IMR-90 (cell line): ENCODE results near the gene CDH3. TPM values are rescaled to one million over a fixed set of nuclear protein-coding genes. Genes with fewer than 3 reads are reported as not detected.

Experiments used
- ATAC-seq: fragments of 200-7000 bp; cut with Tn5 transposase; 2 replicates; pipeline ENCODE4 v1.9.1; 2020; ENCODE audit warnings: low read depth, mild to moderate bottlenecking, moderate library complexity
- BruUV-seq: library from RNA; stranded (reverse); fragments of 400-500 nt; replicated peaks from 2 replicates; lab custom pipeline; 2021; lab: Mats Ljungman, UMichigan
- CTCF ChIA-PET: fragments of 300-600 bp; formaldehyde crosslinking; extraction: SDS; loops from one replicate; lab custom pipeline; 2021; ENCODE audit warnings: antibody characterized with exemption; lab: Yijun Ruan, JAX
- POLR2A ChIA-PET: fragments of 300-600 bp; sonication (Branson Sonifier 250); formaldehyde crosslinking; loops from one replicate; lab custom pipeline; 2022; ENCODE audit warnings: antibody characterized with exemption; ENCODE audit not compliant: unreplicated experiment; lab: Charles Lee
- DNase-seq: peaks from one replicate; pipeline ENCODE4 v3.0.0; 2013
- H2AFZ ChIP-seq: replicated peaks from 2 replicates; pipeline ENCODE3; 2013; ENCODE audit warnings: low read length, mild to moderate bottlenecking; ENCODE audit not compliant: poor library complexity
- H2AK5ac ChIP-seq: 2 replicates; pipeline ENCODE4 v1.6.1; 2013; ENCODE audit warnings: low read depth, low read length, inconsistent platforms
- H2AK9ac ChIP-seq: replicated peaks from 2 replicates; pipeline ENCODE3; 2013; ENCODE audit warnings: mild to moderate bottlenecking, low read depth, low read length, moderate library complexity; ENCODE audit not compliant: poor library complexity
- H2BK120ac ChIP-seq: 2 replicates; pipeline ENCODE4 v1.6.1; 2013; ENCODE audit warnings: low read depth, low read length, inconsistent platforms
- H2BK15ac ChIP-seq: 3 replicates; pipeline ENCODE4 v1.6.1; 2013; ENCODE audit warnings: low read depth, low read length, inconsistent platforms
- H2BK20ac ChIP-seq: 2 replicates; pipeline ENCODE4 v1.6.1; 2013; ENCODE audit warnings: low read depth, mild to moderate bottlenecking, inconsistent platforms, low read length, moderate library complexity
- H2BK5ac ChIP-seq: 2 replicates; pipeline ENCODE4 v1.6.1; 2013; ENCODE audit warnings: mild to moderate bottlenecking, low read depth, low read length, inconsistent platforms; ENCODE audit not compliant: poor library complexity, severe bottlenecking
- H3K14ac ChIP-seq: replicated peaks from 2 replicates; pipeline ENCODE4 v1.6.1; 2013; ENCODE audit warnings: low read depth, low read length, inconsistent platforms
- H3K18ac ChIP-seq: 2 replicates; pipeline ENCODE4 v1.6.1; 2013; ENCODE audit warnings: low read depth, low read length, control low read depth
- H3K23ac ChIP-seq: 2 replicates; pipeline ENCODE4 v1.6.1; 2013; ENCODE audit warnings: low read depth, low read length, inconsistent platforms
- H3K27ac ChIP-seq: 2 replicates; pipeline ENCODE4 v1.5.1; 2013; ENCODE audit warnings: mild to moderate bottlenecking, control low read depth, low read length; ENCODE audit not compliant: insufficient read depth
- H3K27me3 ChIP-seq: 2 replicates; pipeline ENCODE4 v1.6.1; 2013; ENCODE audit warnings: low read length; ENCODE audit not compliant: control insufficient read depth, insufficient read depth
- H3K36me3 ChIP-seq: 2 replicates; pipeline ENCODE4 v1.6.1; 2013; ENCODE audit warnings: low read length, mixed read lengths; ENCODE audit not compliant: control insufficient read depth, insufficient read depth
- H3K4ac ChIP-seq: 2 replicates; pipeline ENCODE4 v1.6.1; 2013; ENCODE audit warnings: low read depth, low read length, inconsistent platforms
- H3K4me1 ChIP-seq: 2 replicates; pipeline ENCODE4 v1.6.1; 2013; ENCODE audit warnings: low read length, mixed read lengths; ENCODE audit not compliant: control insufficient read depth, insufficient read depth
- H3K4me2 ChIP-seq: 2 replicates; pipeline ENCODE4 v1.6.1; 2013; ENCODE audit warnings: low read depth, mild to moderate bottlenecking, control low read depth, low read length, moderate library complexity
- H3K4me3 ChIP-seq: 2 replicates; pipeline ENCODE4 v1.5.1; 2013; ENCODE audit warnings: low read depth, mild to moderate bottlenecking, control low read depth, low read length, moderate library complexity; ENCODE audit not compliant: insufficient read depth
- H3K56ac ChIP-seq: 2 replicates; pipeline ENCODE4 v1.6.1; 2013; ENCODE audit warnings: low read length, inconsistent platforms; ENCODE audit not compliant: insufficient read depth; ENCODE audit errors: extremely low read depth
- H3K79me1 ChIP-seq, 2 experiments: 2 replicates each; pipeline ENCODE4 v1.6.1; 2013; ENCODE audit warnings: low read length in 2 of 2, inconsistent platforms in 1 of 2, low read depth in 1 of 2
- H3K9ac ChIP-seq: 2 replicates; pipeline ENCODE4 v1.6.1; 2013; ENCODE audit warnings: low read depth, low read length, control low read depth
- H3K9me1 ChIP-seq: 2 replicates; pipeline ENCODE4 v1.6.1; 2013; ENCODE audit warnings: low read length, inconsistent platforms; ENCODE audit not compliant: insufficient read depth
- H3K9me3 ChIP-seq: 2 replicates; pipeline ENCODE4 v1.6.1; 2013; ENCODE audit warnings: low read length; ENCODE audit not compliant: control insufficient read depth, insufficient read depth
- H4K20me1 ChIP-seq: 2 replicates; pipeline ENCODE4 v1.6.1; 2013; ENCODE audit warnings: low read length, inconsistent platforms; ENCODE audit not compliant: insufficient read depth
- H4K5ac ChIP-seq: 2 replicates; pipeline ENCODE4 v1.6.1; 2013; ENCODE audit warnings: mild to moderate bottlenecking, low read depth, low read length, control low read depth
- H4K8ac ChIP-seq, 2 experiments: 2 replicates each; pipeline ENCODE4 v1.6.1; 2013; ENCODE audit warnings: low read depth in 2 of 2, low read length in 2 of 2, control low read depth in 1 of 2, inconsistent platforms in 1 of 2
- H4K91ac ChIP-seq: 2 replicates; pipeline ENCODE4 v1.6.1; 2013; ENCODE audit warnings: low read depth, low read length, inconsistent platforms; ENCODE audit not compliant: insufficient read depth
- BHLHE40 ChIP-seq: fragments of 150-350 bp; IDR thresholded peaks from 2 replicates; pipeline ENCODE4 v1.6.1; 2016; ENCODE audit warnings: mild to moderate bottlenecking, low read depth, low read length
- CEBPB ChIP-seq: IDR thresholded peaks from 2 replicates; pipeline ENCODE4 v1.6.1; 2012; ENCODE audit warnings: low read depth, low read length, improper control_type of control experiment
- CHD1 ChIP-seq: IDR thresholded peaks from 2 replicates; pipeline ENCODE4 v1.6.1; 2012; ENCODE audit warnings: low read depth, low read length, improper control_type of control experiment
- FOS ChIP-seq: fragments of 150-350 bp; IDR thresholded peaks from 2 replicates; pipeline ENCODE4 v1.6.1; 2016; ENCODE audit warnings: low read depth, low read length
- MAFK ChIP-seq: IDR thresholded peaks from 2 replicates; pipeline ENCODE4 v1.6.1; 2012; ENCODE audit warnings: low read depth, low read length, improper control_type of control experiment
- MAZ ChIP-seq: IDR thresholded peaks from 2 replicates; pipeline ENCODE4 v1.6.1; 2012; ENCODE audit warnings: low read depth, mild to moderate bottlenecking, low read length, improper control_type of control experiment, moderate library complexity, borderline replicate concordance
- MXI1 ChIP-seq: IDR thresholded peaks from 2 replicates; pipeline ENCODE4 v1.6.1; 2012; ENCODE audit warnings: low read depth, mild to moderate bottlenecking, low read length, moderate library complexity, borderline replicate concordance
- NFE2L2 ChIP-seq: fragments of 150-350 bp; IDR thresholded peaks from 2 replicates; pipeline ENCODE4 v1.6.1; 2016; ENCODE audit warnings: low read depth, mild to moderate bottlenecking, low read length
- POLR2A ChIP-seq: IDR thresholded peaks from 2 replicates; pipeline ENCODE4 v1.6.1; 2012; ENCODE audit warnings: mild to moderate bottlenecking, low read depth, low read length
- RAD21 ChIP-seq: IDR thresholded peaks from 2 replicates; pipeline ENCODE4 v1.6.1; 2012; ENCODE audit warnings: low read length, improper control_type of control experiment
- RCOR1 ChIP-seq: IDR thresholded peaks from 2 replicates; pipeline ENCODE4 v1.6.1; 2012; ENCODE audit warnings: mild to moderate bottlenecking, low read length, improper control_type of control experiment; ENCODE audit not compliant: insufficient replicate concordance
- RFX5 ChIP-seq: IDR thresholded peaks from 2 replicates; pipeline ENCODE4 v1.8.0; 2012; ENCODE audit warnings: low read depth, mild to moderate bottlenecking, low read length, moderate library complexity
- SMC3 ChIP-seq: fragments of 150-350 bp; IDR thresholded peaks from 2 replicates; pipeline ENCODE4 v1.6.1; 2016; ENCODE audit warnings: low read depth, mild to moderate bottlenecking, antibody characterized with exemption, low read length, moderate library complexity
- WGBS, 2 experiments: methylation state at CpG; one replicate each; pipeline versions ENCODE4 v1.1.5 to v1.1.7; 2013; ENCODE audit warnings: missing lambda C conversion rate in 2 of 2; ENCODE audit not compliant: insufficient read length in 1 of 2; ENCODE audit errors: extremely low coverage in 2 of 2; 5-methylcytosine and 5-hydroxymethylcytosine counted together
- dilution Hi-C: fragments of 300-500 bp; cut with HindIII; formaldehyde crosslinking; loops from one replicate; pipeline ENCODE4 v1.14.3; 2018; ENCODE audit warnings: low sequenced_read_pairs; ENCODE audit not compliant: unreplicated experiment
- in situ Hi-C: fragments of 300-500 bp; cut with MboI; formaldehyde crosslinking; loops from 3 replicates; pipeline ENCODE4 v1.14.3; 2019; ENCODE audit warnings: low sequenced_read_pairs, inconsistent platforms, mixed read lengths
- intact Hi-C: fragments of 100-400 bp; cut with micrococcal nuclease; formaldehyde crosslinking; loops from 2 replicates; pipeline ENCODE4 v1.10.0; 2022
- polyA plus RNA-seq, 3 experiments: library from polyadenylated mRNA; depleted of rRNA; stranded (reverse); fragments of >200 nt; gene quantifications; 2 replicates each; pipeline ENCODE4 v1.2.3, GENCODE V29; 2012; ENCODE audit warnings: low replicate concordance in 1 of 3
- total RNA-seq: library from RNA; depleted of rRNA; stranded (reverse); fragments of >200 nt; gene quantifications from 2 replicates; pipeline ENCODE4 v1.2.3, GENCODE V29; 2012
- TF ChIP-seq, protein P1 (sequence below): fragments of 150-350 bp; IDR thresholded peaks from 2 replicates; pipeline ENCODE4 v1.6.1; 2016; ENCODE audit warnings: low read depth, mild to moderate bottlenecking, low read length, moderate library complexity, borderline replicate concordance
- TF ChIP-seq, protein P2 (sequence below): conservative IDR thresholded peaks from 2 replicates; pipeline ENCODE4 v1.5.1; 2012; ENCODE audit warnings: mild to moderate bottlenecking, low read depth, low read length, improper control_type of control experiment
- TF ChIP-seq, protein P3 (sequence below): fragments of 150-350 bp; IDR thresholded peaks from 2 replicates; pipeline ENCODE4 v1.6.1; 2017; ENCODE audit warnings: mild to moderate bottlenecking, antibody characterized with exemption, low read length, low read depth

The CDH3 gene
- total and polyA plus RNA-seq, 2 of the 4 experiments (the other 2 are of a cell fraction) = not detected

DNA sequence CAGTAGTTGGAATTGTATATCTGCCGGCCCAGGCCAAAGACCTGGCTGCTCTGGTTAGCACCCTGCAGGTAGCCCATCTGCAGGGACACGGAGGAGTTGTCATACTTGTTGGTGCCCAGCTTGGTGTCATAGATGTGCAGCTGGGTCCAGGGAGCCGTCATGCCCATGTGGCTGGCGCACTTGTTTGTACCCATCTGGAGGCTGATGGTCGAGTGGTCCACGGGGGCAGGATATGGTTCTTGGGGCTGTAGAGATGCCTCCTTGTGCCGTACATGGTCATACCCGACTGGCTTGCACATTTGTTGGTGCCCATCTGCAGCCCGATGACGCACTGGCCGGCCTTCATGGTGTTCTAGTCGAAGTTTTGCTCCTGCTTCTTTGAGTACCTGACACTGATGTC lies 6.0 kb downstream of the CDH3 start:
- H3K27ac ChIP-seq = no peak overlapping the region
- H2AFZ ChIP-seq = no peak overlapping the region
- in situ Hi-C loops (no loop called here), dilution Hi-C loops (no loop called here), intact Hi-C loops (no loop called here)
- no peak overlapping the region for H3K4ac ChIP-seq
- no peaks in the 10 kb centered on the region for H4K20me1 ChIP-seq
- 80% methylated on average over 1 of the region's 12 CpGs; no CpG with 5 or more reads in 1 of the 2 experiments for WGBS, 2 experiments
- H2BK120ac ChIP-seq = no peak overlapping the region
- H3K23ac ChIP-seq = no peak overlapping the region
- ATAC-seq (no peak), DNase-seq (no peak)
- H3K79me1 ChIP-seq = no peaks in the 10 kb centered on the region
- no peak overlapping the region for H2AK9ac ChIP-seq
- H3K14ac ChIP-seq = no peak overlapping the region
- no peak overlapping the region for H4K91ac ChIP-seq
- no peak overlapping the region for H3K4me2 ChIP-seq
- no TSS peak for BruUV-seq
- no peak overlapping the region for H2AK5ac ChIP-seq
- no peak overlapping the region for H2BK20ac ChIP-seq
- H3K9ac ChIP-seq = no peak overlapping the region
- POLR2A ChIA-PET = no interaction called here
- H3K9me1 ChIP-seq = no peaks in the 10 kb centered on the region
- H3K4me1 ChIP-seq = no peaks in the 10 kb centered on the region
- no peak overlapping the region for H4K5ac ChIP-seq
- TF ChIP-seq SMC3 (no peak), NFE2L2 (no peak), CHD1 (no peak), RAD21 (no peak), MXI1 (no peak), CEBPB (no peak), FOS (no peak), MAFK (no peak), BHLHE40 (no peak), MAZ (no peak), POLR2A (no peak), RFX5 (no peak), RCOR1 (no peak)
- TF ChIP-seq, protein P1, sequence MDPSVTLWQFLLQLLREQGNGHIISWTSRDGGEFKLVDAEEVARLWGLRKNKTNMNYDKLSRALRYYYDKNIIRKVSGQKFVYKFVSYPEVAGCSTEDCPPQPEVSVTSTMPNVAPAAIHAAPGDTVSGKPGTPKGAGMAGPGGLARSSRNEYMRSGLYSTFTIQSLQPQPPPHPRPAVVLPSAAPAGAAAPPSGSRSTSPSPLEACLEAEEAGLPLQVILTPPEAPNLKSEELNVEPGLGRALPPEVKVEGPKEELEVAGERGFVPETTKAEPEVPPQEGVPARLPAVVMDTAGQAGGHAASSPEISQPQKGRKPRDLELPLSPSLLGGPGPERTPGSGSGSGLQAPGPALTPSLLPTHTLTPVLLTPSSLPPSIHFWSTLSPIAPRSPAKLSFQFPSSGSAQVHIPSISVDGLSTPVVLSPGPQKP = no peak
- TF ChIP-seq, protein P2, sequence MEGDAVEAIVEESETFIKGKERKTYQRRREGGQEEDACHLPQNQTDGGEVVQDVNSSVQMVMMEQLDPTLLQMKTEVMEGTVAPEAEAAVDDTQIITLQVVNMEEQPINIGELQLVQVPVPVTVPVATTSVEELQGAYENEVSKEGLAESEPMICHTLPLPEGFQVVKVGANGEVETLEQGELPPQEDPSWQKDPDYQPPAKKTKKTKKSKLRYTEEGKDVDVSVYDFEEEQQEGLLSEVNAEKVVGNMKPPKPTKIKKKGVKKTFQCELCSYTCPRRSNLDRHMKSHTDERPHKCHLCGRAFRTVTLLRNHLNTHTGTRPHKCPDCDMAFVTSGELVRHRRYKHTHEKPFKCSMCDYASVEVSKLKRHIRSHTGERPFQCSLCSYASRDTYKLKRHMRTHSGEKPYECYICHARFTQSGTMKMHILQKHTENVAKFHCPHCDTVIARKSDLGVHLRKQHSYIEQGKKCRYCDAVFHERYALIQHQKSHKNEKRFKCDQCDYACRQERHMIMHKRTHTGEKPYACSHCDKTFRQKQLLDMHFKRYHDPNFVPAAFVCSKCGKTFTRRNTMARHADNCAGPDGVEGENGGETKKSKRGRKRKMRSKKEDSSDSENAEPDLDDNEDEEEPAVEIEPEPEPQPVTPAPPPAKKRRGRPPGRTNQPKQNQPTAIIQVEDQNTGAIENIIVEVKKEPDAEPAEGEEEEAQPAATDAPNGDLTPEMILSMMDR = no peak
- TF ChIP-seq, protein P3, sequence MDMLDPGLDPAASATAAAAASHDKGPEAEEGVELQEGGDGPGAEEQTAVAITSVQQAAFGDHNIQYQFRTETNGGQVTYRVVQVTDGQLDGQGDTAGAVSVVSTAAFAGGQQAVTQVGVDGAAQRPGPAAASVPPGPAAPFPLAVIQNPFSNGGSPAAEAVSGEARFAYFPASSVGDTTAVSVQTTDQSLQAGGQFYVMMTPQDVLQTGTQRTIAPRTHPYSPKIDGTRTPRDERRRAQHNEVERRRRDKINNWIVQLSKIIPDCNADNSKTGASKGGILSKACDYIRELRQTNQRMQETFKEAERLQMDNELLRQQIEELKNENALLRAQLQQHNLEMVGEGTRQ = no peak
- no peak overlapping the region for H4K8ac ChIP-seq
- H3K9me3 ChIP-seq = no peaks in the 10 kb centered on the region
- no peak overlapping the region for H3K56ac ChIP-seq
- no peak overlapping the region for H3K18ac ChIP-seq
- no peaks in the 10 kb centered on the region for H3K36me3 ChIP-seq
- H3K27me3 ChIP-seq = peaks cover 28% of the 10 kb centered on the region
- no peak overlapping the region for H3K4me3 ChIP-seq
- no peak overlapping the region for H2BK15ac ChIP-seq
- CTCF ChIA-PET = interaction anchor here (0.6 kb wide), 1 partner anchor 13 kb away, joined by 4 read pairs; no protein-coding TSS in a partner anchor
- no peak overlapping the region for H2BK5ac ChIP-seq
